ENCODE results near the gene RADIL. TPM values are rescaled to one million over a fixed set of nuclear protein-coding genes. Genes with fewer than 3 reads are reported as not detected.

RADIL gene
- total and polyA plus RNA-seq, 7 donors, result 0.65 to 3.8 (median 2.6) TPM

- Histone ChIP-seq H3K36me3 (ENCODE audit: insufficient read depth in 1 of 2, low read depth in 1 of 2) (no peaks in the 10 kb centered on the region), H3K4me1 (no peaks in the 10 kb centered on the region), H3K4me3 (peak overlapping the region; percentile 39), H3K27me3 (ENCODE audit: insufficient read depth in 3 of 3, low read length in 2 of 3) (peaks cover 0 to 43% (median 8%) of the 10 kb centered on the region in 3 donors), H3K9me3 (peaks cover 4% of the 10 kb centered on the region), H3K27ac (no peak overlapping the region)
- no peak for DNase-seq
- intact Hi-C loops (cut with DNase I), result no loop called here
- no peak for TF ChIP-seq CTCF (IDR thresholded peaks at IDR 0.05)
- ATAC-seq, result no peak
- WGBS, 3 donors, result 86 to 91% (median 90%) methylated on average over 11 of the region's 11 CpGs
Measured at GRCh38 chr7:4861227-4861626, 22.3 kb downstream of the RADIL start.

GRCh38 chr7:4857189-4857588 lies 26.3 kb downstream of the RADIL start:
- no peak overlapping the region for H3K27ac ChIP-seq
- H3K27me3 ChIP-seq (ENCODE audit: insufficient read depth in 3 of 3, low read length in 2 of 3), result peaks cover 0 to 9% (median 6%) of the 10 kb centered on the region in 3 donors
- H3K4me3 ChIP-seq, result no peak overlapping the region
- H3K9me3 ChIP-seq, result no peaks in the 10 kb centered on the region
- intact Hi-C loops (cut with DNase I), result no loop called here
- no peaks in the 10 kb centered on the region for H3K4me1 ChIP-seq
- 63 to 80% (median 68%) methylated on average over 3 of the region's 3 CpGs for WGBS, 3 donors
- no peak for DNase-seq
- H3K36me3 ChIP-seq (ENCODE audit: insufficient read depth in 1 of 2, low read depth in 1 of 2), result no peaks in the 10 kb centered on the region
- ATAC-seq, result no peak
- no peak for TF ChIP-seq CTCF (IDR thresholded peaks at IDR 0.05)

- no peak for ATAC-seq
- intact Hi-C loops (cut with DNase I), result no loop called here
- WGBS, 3 donors, result 84 to 85% (median 85%) methylated on average over 10 of the region's 10 CpGs
Measured at GRCh38 chr7:4856336-4857057, 27.0 kb downstream of the RADIL start.

GRCh38 chr7:4854916-4855315 lies 28.6 kb downstream of the RADIL start:
- no peaks in the 10 kb centered on the region for H3K36me3 ChIP-seq (ENCODE audit: insufficient read depth in 1 of 2, low read depth in 1 of 2)
- DNase-seq (no peak), ATAC-seq (no peak)
- no peak overlapping the region for H3K27ac ChIP-seq
- intact Hi-C loops (cut with DNase I), result no loop called here
- H3K9me3 ChIP-seq, result no peaks in the 10 kb centered on the region
- H3K4me1 ChIP-seq, result no peaks in the 10 kb centered on the region
- TF ChIP-seq CTCF (IDR thresholded peaks at IDR 0.05), result no peak
- no peaks in the 10 kb centered on the region for H3K27me3 ChIP-seq (ENCODE audit: insufficient read depth in 3 of 3, low read length in 2 of 3)
- 73 to 78% (median 74%) methylated on average over 6 of the region's 6 CpGs for WGBS, 3 donors
- H3K4me3 ChIP-seq, result no peak overlapping the region

More at GRCh38 chr7:4856336-4857057, 27.0 kb downstream of the RADIL start:
- no peak for TF ChIP-seq CTCF (IDR thresholded peaks at IDR 0.05)
- no peaks in the 10 kb centered on the region for H3K4me1 ChIP-seq
- no peaks in the 10 kb centered on the region for H3K9me3 ChIP-seq
- no peaks in the 10 kb centered on the region for H3K36me3 ChIP-seq (ENCODE audit: insufficient read depth in 1 of 2, low read depth in 1 of 2)
- no peak overlapping the region for H3K4me3 ChIP-seq
- no peak for DNase-seq
- no peak overlapping the region for H3K27ac ChIP-seq
- peaks cover 0 to 2% (median under 1%) of the 10 kb centered on the region in 3 donors for H3K27me3 ChIP-seq (ENCODE audit: insufficient read depth in 3 of 3, low read length in 2 of 3)
